Measurements from ENCODE around the gene PAMR1. TPM values are rescaled to one million over a fixed set of nuclear protein-coding genes. Genes with fewer than 3 reads are reported as not detected.

PAMR1 gene
- total RNA-seq, 2 donors from 2014 or later: 0.99 to 3.6 TPM

DNA sequence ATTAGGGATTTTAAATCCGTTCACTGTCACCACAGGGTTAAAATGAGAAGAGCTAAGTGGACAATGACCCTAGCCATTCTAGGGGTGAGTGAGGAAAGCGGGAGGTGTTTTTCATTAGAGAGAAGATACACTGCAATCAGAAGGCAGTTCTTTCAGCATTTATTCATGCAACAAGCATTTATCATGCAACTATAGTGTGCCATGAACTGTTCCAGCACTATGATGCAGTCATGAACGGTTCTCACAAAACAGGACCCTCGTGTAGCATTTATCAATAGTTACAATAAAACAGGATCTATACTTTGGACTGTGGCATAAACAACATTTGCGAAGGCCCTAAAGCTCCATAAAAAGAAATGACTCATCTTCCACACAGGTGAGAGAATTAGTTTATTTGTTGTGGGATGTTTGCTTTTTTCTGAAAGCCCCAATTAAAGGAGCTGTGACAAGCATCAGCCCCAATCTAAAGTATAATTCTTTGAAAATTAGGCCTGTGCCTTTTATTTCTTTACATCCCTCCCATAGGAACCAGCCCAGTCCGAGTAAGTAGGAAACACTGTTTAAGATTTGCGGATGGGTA, 51.5 kb downstream of the PAMR1 start:
- no peaks in the 10 kb centered on the region for H3K4me1 ChIP-seq
- no peaks in the 10 kb centered on the region for H3K36me3 ChIP-seq (replicated peaks in 1 of 2; ENCODE audit: insufficient read depth in 1 of 2, low read depth in 2 of 2)
- WGBS, 2 donors: 75% methylated on average over 7 of the region's 7 CpGs
- H3K9me3 ChIP-seq: no peaks in the 10 kb centered on the region
- intact Hi-C loops (cut with DNase I): no loop called here
- DNase-seq: no peak
- TF ChIP-seq POLR2A (IDR thresholded peaks at IDR 0.05): no peak
- TF ChIP-seq, protein P1, sequence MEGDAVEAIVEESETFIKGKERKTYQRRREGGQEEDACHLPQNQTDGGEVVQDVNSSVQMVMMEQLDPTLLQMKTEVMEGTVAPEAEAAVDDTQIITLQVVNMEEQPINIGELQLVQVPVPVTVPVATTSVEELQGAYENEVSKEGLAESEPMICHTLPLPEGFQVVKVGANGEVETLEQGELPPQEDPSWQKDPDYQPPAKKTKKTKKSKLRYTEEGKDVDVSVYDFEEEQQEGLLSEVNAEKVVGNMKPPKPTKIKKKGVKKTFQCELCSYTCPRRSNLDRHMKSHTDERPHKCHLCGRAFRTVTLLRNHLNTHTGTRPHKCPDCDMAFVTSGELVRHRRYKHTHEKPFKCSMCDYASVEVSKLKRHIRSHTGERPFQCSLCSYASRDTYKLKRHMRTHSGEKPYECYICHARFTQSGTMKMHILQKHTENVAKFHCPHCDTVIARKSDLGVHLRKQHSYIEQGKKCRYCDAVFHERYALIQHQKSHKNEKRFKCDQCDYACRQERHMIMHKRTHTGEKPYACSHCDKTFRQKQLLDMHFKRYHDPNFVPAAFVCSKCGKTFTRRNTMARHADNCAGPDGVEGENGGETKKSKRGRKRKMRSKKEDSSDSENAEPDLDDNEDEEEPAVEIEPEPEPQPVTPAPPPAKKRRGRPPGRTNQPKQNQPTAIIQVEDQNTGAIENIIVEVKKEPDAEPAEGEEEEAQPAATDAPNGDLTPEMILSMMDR (IDR thresholded peaks at IDR 0.05): no peak
- no peak overlapping the region for H3K27ac ChIP-seq
- H3K4me3 ChIP-seq: no peak overlapping the region
- no peak for ATAC-seq
- no peaks in the 10 kb centered on the region for H3K27me3 ChIP-seq

DNA sequence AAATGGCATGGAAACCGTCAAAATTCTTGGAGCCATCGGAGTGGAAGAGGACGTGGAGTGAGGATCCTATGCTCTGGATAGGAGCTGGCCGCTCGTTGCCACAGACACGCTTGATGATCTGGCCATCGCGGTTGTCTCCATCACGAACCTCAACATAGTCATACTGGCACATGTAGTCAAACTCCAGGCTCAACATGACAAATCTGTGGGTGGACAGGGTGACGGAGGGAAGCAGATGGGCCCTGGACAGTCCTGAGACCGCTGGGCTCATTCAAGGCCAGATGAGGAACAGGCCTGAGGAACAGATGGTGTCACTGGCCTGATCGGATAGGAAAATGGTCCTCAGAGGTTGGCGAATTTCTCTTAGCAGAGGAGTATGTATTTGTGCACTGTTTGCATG, 54.8 kb downstream of the PAMR1 start:
- TF ChIP-seq POLR2A (IDR thresholded peaks at IDR 0.05): no peak
- TF ChIP-seq, protein P1 (IDR thresholded peaks at IDR 0.05): no peak
- intact Hi-C loops (cut with DNase I): no loop called here
- H3K27me3 ChIP-seq: no peaks in the 10 kb centered on the region
- H3K9me3 ChIP-seq: no peaks in the 10 kb centered on the region
- H3K4me1 ChIP-seq: no peaks in the 10 kb centered on the region
- H3K36me3 ChIP-seq (replicated peaks in 1 of 2; ENCODE audit: insufficient read depth in 1 of 2, low read depth in 2 of 2): no peaks in the 10 kb centered on the region
- no peak for ATAC-seq
- no peak overlapping the region for H3K4me3 ChIP-seq
- no peak overlapping the region for H3K27ac ChIP-seq
- DNase-seq: no peak
- 85 to 94% methylated on average over 12 to 13 of the region's 13 CpGs for WGBS, 2 donors

DNA sequence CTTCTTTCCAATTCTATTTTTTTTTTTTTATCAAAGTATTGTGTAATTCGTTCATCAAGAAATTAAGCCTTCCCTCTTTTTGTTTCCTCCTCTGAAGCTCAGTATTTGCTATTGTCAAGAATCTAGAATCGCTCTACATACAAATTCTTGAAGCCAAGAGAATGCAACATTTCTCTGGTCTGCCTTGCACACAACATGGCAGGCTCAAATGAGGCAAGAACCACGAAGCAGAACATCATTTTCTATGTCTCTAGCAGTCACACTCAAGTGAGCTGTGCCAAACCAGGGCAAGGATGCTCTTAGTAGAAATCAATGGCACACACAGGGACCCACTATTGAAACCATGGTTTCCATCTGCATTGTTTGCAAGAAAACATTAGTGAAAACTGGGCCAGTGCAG, 59.4 kb downstream of the PAMR1 start:
- Histone ChIP-seq H3K27me3 (no peaks in the 10 kb centered on the region), H3K27ac (no peak overlapping the region), H3K36me3 (replicated peaks in 1 of 2; ENCODE audit: insufficient read depth in 1 of 2, low read depth in 2 of 2) (no peaks in the 10 kb centered on the region), H3K9me3 (no peaks in the 10 kb centered on the region), H3K4me3 (no peak overlapping the region), H3K4me1 (no peaks in the 10 kb centered on the region)
- intact Hi-C loops (cut with DNase I): no loop called here
- no peak for DNase-seq
- 68 to 69% methylated on average over 3 of the region's 3 CpGs for WGBS, 2 donors
- TF ChIP-seq POLR2A (IDR thresholded peaks at IDR 0.05): no peak
- TF ChIP-seq, protein P1 (IDR thresholded peaks at IDR 0.05): no peak
- ATAC-seq: no peak

DNA sequence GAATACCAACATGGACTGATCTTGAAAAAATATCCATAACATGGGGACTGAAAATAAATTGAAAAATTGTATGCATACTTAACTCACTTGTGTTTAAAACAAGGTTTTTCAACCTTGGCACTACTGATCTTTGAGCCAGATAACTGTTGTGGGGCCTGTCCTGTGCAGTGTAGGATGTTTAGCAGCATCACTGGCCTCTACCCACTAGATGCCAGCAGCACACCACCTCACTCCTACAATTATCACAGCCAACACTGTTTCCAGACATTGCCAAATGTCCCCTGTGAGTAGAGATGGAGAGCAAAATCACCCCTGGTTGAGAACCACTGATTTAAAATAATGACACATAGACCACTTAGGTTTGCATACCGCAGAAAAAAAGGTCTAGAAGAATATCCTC, 61.1 kb downstream of the PAMR1 start:
- DNase-seq (no peak), ATAC-seq (no peak)
- H3K4me3 ChIP-seq: no peak overlapping the region
- no peaks in the 10 kb centered on the region for H3K36me3 ChIP-seq (replicated peaks in 1 of 2; ENCODE audit: insufficient read depth in 1 of 2, low read depth in 2 of 2)
- no peak overlapping the region for H3K27ac ChIP-seq
- intact Hi-C loops (cut with DNase I): no loop called here
- WGBS, 2 donors: 84 to 92% methylated on average over 1 of the region's 1 CpG
- H3K9me3 ChIP-seq: no peaks in the 10 kb centered on the region
- H3K27me3 ChIP-seq: no peaks in the 10 kb centered on the region
- TF ChIP-seq, protein P1 (IDR thresholded peaks at IDR 0.05): no peak
- no peak for TF ChIP-seq POLR2A (IDR thresholded peaks at IDR 0.05)
- no peaks in the 10 kb centered on the region for H3K4me1 ChIP-seq

DNA sequence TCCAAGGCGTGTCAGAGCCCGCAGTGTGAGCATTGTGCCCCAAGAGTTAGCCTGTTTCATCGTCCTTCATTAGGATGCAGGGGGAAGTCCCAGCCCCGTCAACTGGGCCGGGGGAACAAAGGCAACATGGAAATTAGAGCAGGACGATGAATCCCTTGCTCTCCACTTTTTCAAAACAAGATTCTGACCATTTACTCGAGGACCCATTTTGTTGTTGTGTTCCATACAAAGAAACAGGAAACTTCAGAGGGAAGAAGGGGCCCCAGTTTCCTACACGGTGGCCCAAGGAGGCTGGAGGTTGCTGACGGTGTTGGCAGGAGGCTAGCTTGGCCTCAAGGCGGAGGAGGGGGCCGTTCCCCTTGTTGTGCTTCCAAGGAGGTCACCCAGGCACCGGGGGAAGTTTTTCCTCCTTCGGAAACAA, 62.1 kb downstream of the PAMR1 start:
- H3K36me3 ChIP-seq (replicated peaks in 1 of 2; ENCODE audit: insufficient read depth in 1 of 2, low read depth in 2 of 2): no peaks in the 10 kb centered on the region
- ATAC-seq (no peak), DNase-seq (no peak)
- H3K9me3 ChIP-seq: no peaks in the 10 kb centered on the region
- intact Hi-C loops (cut with DNase I): no loop called here
- WGBS, 2 donors: 74 to 78% methylated on average over 13 of the region's 13 CpGs
- no peaks in the 10 kb centered on the region for H3K27me3 ChIP-seq
- no peaks in the 10 kb centered on the region for H3K4me1 ChIP-seq
- H3K27ac ChIP-seq: no peak overlapping the region
- no peak overlapping the region for H3K4me3 ChIP-seq
- no peak for TF ChIP-seq POLR2A (IDR thresholded peaks at IDR 0.05)
- TF ChIP-seq, protein P1 (IDR thresholded peaks at IDR 0.05): no peak
